NB4 (cell line): ENCODE data around the gene CNTNAP2.

Experiments
- DNase-seq: peaks from one replicate; pipeline ENCODE4 v3.0.0; 2010; ENCODE audit warnings: low read depth
- H3K4me3 ChIP-seq: one replicate; pipeline ENCODE4 v1.5.1; 2011; ENCODE audit warnings: mild to moderate bottlenecking, low read depth, low read length, moderate library complexity
- MYC ChIP-seq: IDR thresholded peaks from 2 replicates; pipeline ENCODE4 v1.6.1; 2011; ENCODE audit warnings: low read depth, low read length
- POLR2A ChIP-seq: IDR thresholded peaks from 2 replicates; pipeline ENCODE4 v1.6.1; 2011; ENCODE audit warnings: mild to moderate bottlenecking; ENCODE audit not compliant: insufficient read length; ENCODE audit errors: extremely low read depth
- TF ChIP-seq, protein P1 (sequence below): IDR thresholded peaks from 2 replicates; pipeline ENCODE4 v1.6.1; 2011; ENCODE audit warnings: low read depth, low read length
- TF ChIP-seq, protein P2 (sequence below): IDR thresholded peaks from one replicate; pipeline ENCODE4 v1.5.1; 2012; ENCODE audit warnings: low read depth, low read length

The CNTNAP2 gene

DNA sequence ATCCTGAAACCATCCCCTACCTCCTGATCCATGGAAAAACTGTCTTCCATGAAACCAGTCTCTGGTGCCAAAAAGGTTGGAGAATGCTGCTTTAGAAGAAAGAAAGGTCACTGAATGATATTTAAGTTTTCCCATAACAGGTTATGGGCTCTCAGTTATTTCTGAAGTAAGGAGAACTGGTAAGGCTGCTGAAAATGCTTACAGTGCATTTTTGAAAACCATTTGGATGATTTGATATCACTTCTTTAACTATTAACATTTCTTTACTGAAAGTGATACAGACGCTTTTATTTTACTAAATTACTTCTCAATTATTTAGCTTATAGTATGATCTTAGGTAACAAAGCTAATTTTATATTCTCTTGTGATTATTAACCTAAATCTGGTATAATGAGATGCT is 1379.6 kb downstream of the CNTNAP2 start:
- no peak overlapping the region for H3K4me3 ChIP-seq
- no peak for DNase-seq
- TF ChIP-seq, protein P1, sequence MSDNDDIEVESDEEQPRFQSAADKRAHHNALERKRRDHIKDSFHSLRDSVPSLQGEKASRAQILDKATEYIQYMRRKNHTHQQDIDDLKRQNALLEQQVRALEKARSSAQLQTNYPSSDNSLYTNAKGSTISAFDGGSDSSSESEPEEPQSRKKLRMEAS, result no peak
- TF ChIP-seq, protein P2, sequence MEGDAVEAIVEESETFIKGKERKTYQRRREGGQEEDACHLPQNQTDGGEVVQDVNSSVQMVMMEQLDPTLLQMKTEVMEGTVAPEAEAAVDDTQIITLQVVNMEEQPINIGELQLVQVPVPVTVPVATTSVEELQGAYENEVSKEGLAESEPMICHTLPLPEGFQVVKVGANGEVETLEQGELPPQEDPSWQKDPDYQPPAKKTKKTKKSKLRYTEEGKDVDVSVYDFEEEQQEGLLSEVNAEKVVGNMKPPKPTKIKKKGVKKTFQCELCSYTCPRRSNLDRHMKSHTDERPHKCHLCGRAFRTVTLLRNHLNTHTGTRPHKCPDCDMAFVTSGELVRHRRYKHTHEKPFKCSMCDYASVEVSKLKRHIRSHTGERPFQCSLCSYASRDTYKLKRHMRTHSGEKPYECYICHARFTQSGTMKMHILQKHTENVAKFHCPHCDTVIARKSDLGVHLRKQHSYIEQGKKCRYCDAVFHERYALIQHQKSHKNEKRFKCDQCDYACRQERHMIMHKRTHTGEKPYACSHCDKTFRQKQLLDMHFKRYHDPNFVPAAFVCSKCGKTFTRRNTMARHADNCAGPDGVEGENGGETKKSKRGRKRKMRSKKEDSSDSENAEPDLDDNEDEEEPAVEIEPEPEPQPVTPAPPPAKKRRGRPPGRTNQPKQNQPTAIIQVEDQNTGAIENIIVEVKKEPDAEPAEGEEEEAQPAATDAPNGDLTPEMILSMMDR, result no peak
- no peak for TF ChIP-seq POLR2A
- no peak for TF ChIP-seq MYC

- no peak for TF ChIP-seq POLR2A
- TF ChIP-seq, protein P1, result no peak
- TF ChIP-seq MYC, result no peak
- TF ChIP-seq, protein P2, result no peak
- DNase-seq, result no peak
These were observed 1380.6 kb downstream of the CNTNAP2 start for GRCh38 chr7:147497246-147497645.

DNA sequence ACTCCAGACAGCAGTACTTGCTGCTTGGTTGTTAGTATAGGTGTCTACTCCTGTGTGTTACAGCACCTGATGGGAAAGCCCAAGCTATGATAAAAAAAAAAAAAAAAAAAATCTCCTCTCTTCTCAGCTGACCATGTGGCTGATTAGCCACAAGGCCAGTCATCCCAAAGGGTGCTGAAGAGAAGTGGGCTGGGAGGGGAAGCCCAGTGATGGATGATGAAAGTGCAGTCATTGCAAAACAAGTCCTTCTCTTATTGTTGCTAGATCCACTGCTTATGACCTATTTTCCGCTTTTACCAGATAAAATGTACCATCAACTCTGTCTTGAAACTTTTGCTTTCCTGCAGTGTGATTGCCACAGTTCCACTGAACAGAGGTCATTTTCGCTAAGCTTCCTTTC is 1381.5 kb downstream of the CNTNAP2 start:
- no peak for DNase-seq
- TF ChIP-seq POLR2A, result no peak
- TF ChIP-seq, protein P2, result no peak
- TF ChIP-seq, protein P1, result no peak
- TF ChIP-seq MYC, result no peak
- no peak overlapping the region for H3K4me3 ChIP-seq

More at GRCh38 chr7:147497246-147497645, 1380.6 kb downstream of the CNTNAP2 start:
- H3K4me3 ChIP-seq, result no peak overlapping the region

- TF ChIP-seq MYC (no peak), POLR2A (no peak)
- TF ChIP-seq, protein P1, result no peak
- TF ChIP-seq, protein P2, result no peak
- no peak overlapping the region for H3K4me3 ChIP-seq
- no peak for DNase-seq
These were observed 1392.5 kb downstream of the CNTNAP2 start for GRCh38 chr7:147509035-147509501.

DNA sequence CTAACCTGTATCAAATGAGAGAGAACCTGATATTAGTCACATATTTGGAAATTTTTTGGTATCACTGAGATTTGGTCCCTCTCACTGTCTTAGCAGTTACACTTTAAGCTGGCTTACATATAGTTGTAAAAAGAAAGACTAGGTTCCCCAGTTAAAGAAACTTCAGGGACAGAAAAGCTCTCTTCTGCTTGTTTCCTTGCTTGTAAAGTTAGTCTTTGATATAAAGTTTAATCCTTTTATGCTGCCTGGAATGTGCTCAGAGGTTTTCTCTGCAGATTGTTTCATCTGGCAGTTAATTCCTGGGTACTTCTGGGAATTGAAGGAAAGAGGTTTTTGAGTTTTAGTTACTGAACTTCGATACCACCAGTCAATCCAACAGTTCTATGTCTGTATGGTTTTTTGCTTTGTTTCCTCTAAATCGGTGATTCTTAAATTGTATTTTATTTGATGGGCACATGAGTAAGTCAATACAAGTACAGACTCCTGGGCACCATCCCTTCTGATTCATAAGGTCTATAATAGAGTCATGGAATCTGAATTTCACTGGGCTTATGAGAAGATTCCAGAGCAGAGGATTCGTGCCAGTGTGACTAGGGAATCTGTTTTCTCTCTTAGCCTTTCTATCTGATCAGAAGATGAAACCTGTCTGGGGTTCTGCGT is 1393.1 kb downstream of the CNTNAP2 start:
- TF ChIP-seq, protein P2, result no peak
- TF ChIP-seq MYC (no peak), POLR2A (no peak)
- TF ChIP-seq, protein P1, result no peak
- DNase-seq, result no peak
- no peak overlapping the region for H3K4me3 ChIP-seq

GRCh38 chr7:147510201-147510542 is 1393.6 kb downstream of the CNTNAP2 start:
- DNase-seq, result no peak
- TF ChIP-seq, protein P1, result no peak
- TF ChIP-seq MYC (no peak), POLR2A (no peak)
- TF ChIP-seq, protein P2, result no peak
- H3K4me3 ChIP-seq, result no peak overlapping the region
